Endothelial cell of umbilical vein (primary cell): ENCODE results near the gene FNBP1L.

Experiments
- CTCF ChIP-seq, 2 donors: IDR thresholded peaks; 1 replicate in 1 of 2; 2 replicates in 1 of 2; pipeline ENCODE4 v1.5.1; 2011; ENCODE audit warnings: low read length in 2 of 2, mild to moderate bottlenecking in 2 of 2, moderate library complexity in 2 of 2, control low read depth in 1 of 2, inconsistent platforms in 1 of 2, low read depth in 1 of 2; ENCODE audit not compliant: insufficient read depth in 1 of 2; ENCODE audit errors: extremely low read depth in 1 of 2
- EZH2 ChIP-seq: IDR thresholded peaks from 2 replicates; pipeline ENCODE4 v1.6.1; 2012; ENCODE audit warnings: borderline replicate concordance, low read depth, mild to moderate bottlenecking, moderate library complexity, low read length, inconsistent platforms; ENCODE audit not compliant: severe bottlenecking
- POLR2A ChIP-seq: IDR thresholded peaks from 2 replicates; pipeline ENCODE4 v1.6.1; 2012; ENCODE audit warnings: low read depth, mild to moderate bottlenecking, control low read depth, low read length
- POLR2AphosphoS5 ChIP-seq: IDR thresholded peaks from 2 replicates; pipeline ENCODE4 v1.6.1; 2012; ENCODE audit warnings: low read depth, mild to moderate bottlenecking, control low read depth, low read length, moderate library complexity; ENCODE audit not compliant: insufficient read depth

DNA sequence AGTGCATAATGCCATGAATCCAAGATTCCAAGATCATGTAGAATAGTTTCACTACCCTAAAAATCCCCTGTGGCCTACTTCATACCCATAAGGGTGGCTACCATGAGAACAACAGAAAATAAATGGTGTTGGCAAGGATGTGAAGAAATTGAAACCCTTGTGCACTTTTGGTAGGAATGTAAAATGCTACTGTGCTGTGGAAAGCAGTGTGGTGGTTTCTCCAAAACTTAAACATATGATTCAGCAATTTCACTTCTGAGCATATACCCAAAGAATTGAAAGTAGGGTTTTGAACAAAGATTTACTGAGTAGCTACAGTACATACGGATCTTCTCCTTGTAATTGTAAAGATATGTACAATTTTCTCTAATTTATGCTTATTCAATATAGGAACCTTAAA, 16.0 kb downstream of the FNBP1L start:
- TF ChIP-seq CTCF (IDR thresholded peaks at IDR 0.05; ENCODE audit: extremely low read depth in 1 of 2, insufficient read depth in 1 of 2, low read depth in 1 of 2, low read length in 2 of 2): no peak
- TF ChIP-seq POLR2A: no peak
- no peak for TF ChIP-seq POLR2AphosphoS5
- no peak for TF ChIP-seq EZH2
